ENCODE results near the gene PRRC1.

Gene PRRC1

DNA sequence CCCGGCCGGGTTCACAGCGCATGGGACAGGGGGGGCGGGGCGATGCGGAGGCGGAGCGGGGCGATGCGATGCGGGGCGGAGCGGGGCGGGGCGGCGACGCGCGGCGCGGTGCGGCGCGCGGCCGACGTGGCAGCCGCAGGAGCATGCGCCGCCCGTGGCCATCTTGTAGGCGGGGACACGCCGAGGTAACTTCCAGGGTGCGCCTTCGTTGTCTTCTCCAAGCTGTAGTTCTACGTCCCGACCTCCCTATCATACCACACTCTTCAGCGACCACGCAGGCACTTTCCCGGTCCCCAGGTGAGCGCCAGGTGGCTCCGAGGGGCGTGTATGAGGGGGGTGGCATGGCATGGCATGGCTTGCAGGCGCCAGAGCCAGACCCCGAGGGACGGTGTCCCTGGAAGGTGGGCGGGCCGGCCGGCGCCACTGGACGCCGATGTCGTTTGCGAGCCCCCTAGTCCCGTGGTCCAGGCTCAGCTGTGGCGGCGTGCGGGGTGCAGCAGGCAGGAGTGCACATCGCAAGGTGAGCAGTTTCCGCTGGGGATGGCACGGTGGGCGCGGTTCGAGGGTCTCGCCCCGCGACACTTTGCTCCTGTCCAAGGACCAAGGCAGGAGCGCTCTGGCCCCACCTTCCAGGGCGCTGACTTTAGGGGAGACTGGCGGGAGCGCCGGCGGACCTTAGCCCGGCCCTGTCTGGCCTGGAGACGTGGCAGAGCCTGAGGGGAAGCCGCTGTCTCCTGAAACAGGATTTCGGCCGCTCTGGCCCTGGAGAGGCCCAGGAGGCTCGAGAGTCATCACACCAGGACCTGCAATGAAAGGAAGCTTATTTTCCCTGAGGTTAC is at the start of gene PRRC1:
Gene PRRC1 (plus strand): TSS at position 161 of the 839 bp plus-strand sequence. CDS start 5,840 bp downstream, outside the sequence.
- peak within 1 kb of the TSS; percentile 83 for H3K27ac Mint-ChIP-seq
- H3K27me3 Mint-ChIP-seq: peaks cover 3% of the 10 kb centered on the region
- peaks cover 8% of the 10 kb centered on the region for H3K9me3 Mint-ChIP-seq (ENCODE audit: low read depth)
- H3K36me3 Mint-ChIP-seq: peaks cover 21% of the 10 kb centered on the region
- peak within 1 kb of the TSS; percentile 89 for H3K4me3 Mint-ChIP-seq
- H3K4me1 Mint-ChIP-seq (ENCODE audit: low read depth): peaks cover 38% of the 10 kb centered on the region

DNA sequence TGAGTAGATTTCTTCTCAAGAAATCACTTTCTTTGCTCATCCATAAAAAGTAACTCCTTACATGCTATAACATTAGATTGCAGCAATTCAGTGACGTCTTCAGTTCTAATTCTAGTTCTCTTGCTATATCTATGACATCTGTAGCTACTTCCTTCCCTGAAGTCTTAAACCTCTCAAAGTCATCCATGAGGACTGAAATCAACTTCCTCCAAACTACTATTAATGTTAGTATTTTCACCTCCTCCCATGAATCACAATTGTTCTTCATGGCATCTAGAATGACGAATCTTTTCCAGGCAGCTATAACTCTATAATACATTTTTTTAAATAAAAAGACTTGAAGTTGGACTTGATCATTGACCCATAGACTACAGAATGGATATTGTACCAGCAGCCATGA is 46.2 kb upstream of the PRRC1 start:
- Mint-ChIP-seq H3K4me1 (ENCODE audit: low read depth) (no peaks in the 10 kb centered on the region), H3K4me3 (no peak overlapping the region), H3K27me3 (peaks cover 14% of the 10 kb centered on the region), H3K9me3 (ENCODE audit: low read depth) (no peaks in the 10 kb centered on the region), H3K27ac (no peak overlapping the region), H3K36me3 (no peaks in the 10 kb centered on the region)

DNA sequence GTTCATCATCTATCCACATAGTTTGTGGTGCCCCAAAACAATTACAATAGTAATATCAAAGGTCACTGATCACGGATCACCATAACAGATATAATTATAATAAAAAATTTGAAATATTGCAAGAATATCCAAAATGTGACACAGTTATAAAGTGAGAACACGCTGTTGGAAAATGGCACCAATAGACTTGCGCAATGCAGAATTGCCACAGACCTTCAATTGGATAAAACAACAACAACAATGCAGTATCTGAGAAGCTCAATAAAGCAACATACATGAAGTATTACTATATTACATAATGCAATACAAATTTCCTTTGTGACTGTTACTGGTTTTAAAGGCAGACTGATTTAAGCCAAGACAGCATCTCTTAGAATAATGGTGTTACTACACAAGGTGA is 44.7 kb upstream of the PRRC1 start:
- H3K27me3 Mint-ChIP-seq: peaks cover 16% of the 10 kb centered on the region
- no peak overlapping the region for H3K27ac Mint-ChIP-seq
- no peaks in the 10 kb centered on the region for H3K36me3 Mint-ChIP-seq
- H3K4me3 Mint-ChIP-seq: no peak overlapping the region
- H3K4me1 Mint-ChIP-seq (ENCODE audit: low read depth): no peaks in the 10 kb centered on the region
- H3K9me3 Mint-ChIP-seq (ENCODE audit: low read depth): no peaks in the 10 kb centered on the region

DNA sequence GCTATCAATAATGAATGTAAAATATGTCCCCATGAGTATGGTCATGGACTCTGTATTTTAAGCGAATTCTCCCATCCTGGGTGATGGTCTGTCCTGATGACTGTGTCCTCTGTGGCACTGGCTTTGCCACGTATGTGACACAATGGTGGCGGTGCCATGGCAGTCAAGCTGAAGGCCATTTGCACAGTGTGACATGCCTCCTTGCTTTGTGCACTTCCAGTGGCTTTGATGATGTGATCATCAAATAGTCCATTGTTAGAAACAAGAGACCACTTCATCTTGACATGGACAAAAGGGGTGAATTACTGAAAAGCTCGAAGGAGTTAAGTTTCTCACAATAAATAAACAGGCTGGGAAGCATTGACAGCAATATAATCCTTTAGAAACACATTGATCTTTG is 31.0 kb upstream of the PRRC1 start:
- no peaks in the 10 kb centered on the region for H3K36me3 Mint-ChIP-seq
- H3K27ac Mint-ChIP-seq: no peak overlapping the region
- peaks cover 5% of the 10 kb centered on the region for H3K27me3 Mint-ChIP-seq
- H3K9me3 Mint-ChIP-seq (ENCODE audit: low read depth): no peaks in the 10 kb centered on the region
- H3K4me1 Mint-ChIP-seq (ENCODE audit: low read depth): no peaks in the 10 kb centered on the region
- no peak overlapping the region for H3K4me3 Mint-ChIP-seq

DNA sequence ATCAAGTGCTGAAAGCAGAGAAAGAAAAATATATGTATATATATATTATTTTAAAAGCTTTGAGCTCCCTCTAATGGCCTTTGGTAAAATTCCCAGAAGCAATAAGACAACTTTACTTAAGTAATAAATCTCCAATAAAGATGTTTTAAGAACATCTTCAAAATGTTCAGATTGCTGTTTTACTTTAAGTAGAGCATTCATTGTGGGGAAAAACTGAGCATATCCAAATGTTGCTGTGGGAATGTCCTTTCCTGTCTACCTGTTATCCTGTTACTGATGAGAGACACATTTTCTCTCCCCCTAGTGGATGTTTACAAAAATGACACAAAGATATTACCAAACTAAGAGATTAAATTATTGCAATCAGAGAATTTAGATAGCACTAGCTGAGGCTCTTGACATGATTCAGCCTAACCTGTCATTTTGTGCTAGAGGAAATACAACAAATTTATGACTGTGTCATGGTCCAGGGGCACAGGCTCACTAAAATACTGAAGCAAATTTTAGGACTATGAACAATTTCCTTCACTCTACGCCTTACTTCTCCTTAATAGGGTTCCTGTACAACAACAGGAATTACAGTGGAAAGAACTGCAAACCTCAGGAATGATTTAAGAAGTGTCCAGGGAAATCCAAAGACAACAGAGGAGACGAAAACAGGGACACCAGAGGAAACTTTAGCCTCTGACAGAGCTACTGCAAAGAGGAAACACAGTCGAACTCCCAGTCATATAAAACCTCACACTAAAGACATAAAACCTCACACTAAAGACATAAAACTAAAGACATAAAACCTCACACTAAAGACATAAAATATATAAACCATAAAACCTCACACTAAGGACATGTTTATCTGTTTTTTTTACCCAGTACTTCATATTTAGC is 24.3 kb upstream of the PRRC1 start:
- no peaks in the 10 kb centered on the region for H3K36me3 Mint-ChIP-seq
- H3K9me3 Mint-ChIP-seq (ENCODE audit: low read depth): no peaks in the 10 kb centered on the region
- peaks cover 2% of the 10 kb centered on the region for H3K27me3 Mint-ChIP-seq
- H3K4me1 Mint-ChIP-seq (ENCODE audit: low read depth): no peaks in the 10 kb centered on the region
- no peak overlapping the region for H3K27ac Mint-ChIP-seq
- no peak overlapping the region for H3K4me3 Mint-ChIP-seq

DNA sequence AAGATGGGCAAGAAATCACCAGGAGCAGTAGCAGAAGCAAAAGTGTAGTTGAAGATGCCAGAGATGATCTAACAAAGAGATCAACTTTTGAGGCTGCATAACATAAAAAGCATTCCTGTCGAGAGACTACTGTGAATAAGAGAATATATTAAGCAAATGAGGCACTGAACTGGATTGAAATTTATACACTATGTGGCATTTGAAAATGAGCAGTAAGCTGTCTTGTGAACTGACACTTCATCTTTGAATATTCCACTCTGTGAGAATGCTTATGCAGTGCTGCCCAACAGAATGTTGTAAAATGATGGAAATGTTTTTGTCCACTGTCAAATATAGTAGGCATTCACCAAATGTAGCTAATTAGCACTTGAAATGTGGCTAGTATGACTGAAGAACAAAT is 18.9 kb upstream of the PRRC1 start:
- H3K9me3 Mint-ChIP-seq (ENCODE audit: low read depth): no peaks in the 10 kb centered on the region
- H3K27me3 Mint-ChIP-seq: peaks cover 4% of the 10 kb centered on the region
- H3K4me3 Mint-ChIP-seq: no peak overlapping the region
- H3K36me3 Mint-ChIP-seq: no peaks in the 10 kb centered on the region
- no peak overlapping the region for H3K27ac Mint-ChIP-seq
- H3K4me1 Mint-ChIP-seq (ENCODE audit: low read depth): no peaks in the 10 kb centered on the region

DNA sequence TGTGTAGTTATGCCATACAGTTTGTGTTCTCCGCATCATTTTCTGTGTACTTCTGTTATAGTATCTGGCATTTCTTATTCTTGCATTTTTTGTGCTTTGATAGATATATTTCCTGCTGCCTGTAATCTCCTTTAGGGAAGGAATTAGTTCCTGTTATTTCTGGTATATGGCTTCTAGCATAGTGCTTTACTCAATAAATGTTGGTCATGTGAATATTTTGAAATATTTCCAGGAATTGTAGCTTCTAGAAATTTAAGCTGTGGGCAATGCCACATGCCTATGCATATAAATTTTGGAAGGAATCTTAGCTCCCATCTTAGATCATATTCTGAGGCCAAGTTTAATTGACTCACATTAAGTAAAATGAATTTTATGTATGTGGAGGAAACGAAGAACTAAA is 11.5 kb upstream of the PRRC1 start:
- Mint-ChIP-seq H3K27me3 (peaks cover 3% of the 10 kb centered on the region), H3K9me3 (ENCODE audit: low read depth) (no peaks in the 10 kb centered on the region), H3K36me3 (no peaks in the 10 kb centered on the region), H3K4me3 (no peak overlapping the region), H3K27ac (no peak overlapping the region), H3K4me1 (ENCODE audit: low read depth) (no peaks in the 10 kb centered on the region)

DNA sequence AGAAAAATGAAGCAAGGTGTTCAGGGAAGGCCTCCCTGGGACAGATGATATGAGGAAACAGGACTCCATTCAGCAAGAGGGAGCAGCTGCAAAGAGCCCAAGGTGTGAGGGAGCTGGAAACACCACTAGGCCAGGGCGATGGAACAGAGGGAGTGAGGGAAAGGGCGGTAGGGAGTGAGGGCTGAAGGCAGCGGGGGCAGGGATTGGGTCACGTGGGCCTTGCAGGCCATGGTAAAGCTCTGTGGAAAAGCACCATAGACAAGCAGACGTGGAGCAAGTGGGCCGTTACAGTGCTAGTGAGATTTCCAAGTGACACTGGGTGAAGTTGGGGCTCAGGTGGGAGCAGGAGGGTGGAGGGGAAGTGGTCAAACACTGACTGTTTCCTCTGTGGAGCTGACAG is 10.8 kb upstream of the PRRC1 start:
- Mint-ChIP-seq H3K27me3 (peaks cover 5% of the 10 kb centered on the region), H3K9me3 (ENCODE audit: low read depth) (no peaks in the 10 kb centered on the region), H3K4me1 (ENCODE audit: low read depth) (no peaks in the 10 kb centered on the region), H3K4me3 (no peak overlapping the region), H3K36me3 (no peaks in the 10 kb centered on the region), H3K27ac (no peak overlapping the region)

DNA sequence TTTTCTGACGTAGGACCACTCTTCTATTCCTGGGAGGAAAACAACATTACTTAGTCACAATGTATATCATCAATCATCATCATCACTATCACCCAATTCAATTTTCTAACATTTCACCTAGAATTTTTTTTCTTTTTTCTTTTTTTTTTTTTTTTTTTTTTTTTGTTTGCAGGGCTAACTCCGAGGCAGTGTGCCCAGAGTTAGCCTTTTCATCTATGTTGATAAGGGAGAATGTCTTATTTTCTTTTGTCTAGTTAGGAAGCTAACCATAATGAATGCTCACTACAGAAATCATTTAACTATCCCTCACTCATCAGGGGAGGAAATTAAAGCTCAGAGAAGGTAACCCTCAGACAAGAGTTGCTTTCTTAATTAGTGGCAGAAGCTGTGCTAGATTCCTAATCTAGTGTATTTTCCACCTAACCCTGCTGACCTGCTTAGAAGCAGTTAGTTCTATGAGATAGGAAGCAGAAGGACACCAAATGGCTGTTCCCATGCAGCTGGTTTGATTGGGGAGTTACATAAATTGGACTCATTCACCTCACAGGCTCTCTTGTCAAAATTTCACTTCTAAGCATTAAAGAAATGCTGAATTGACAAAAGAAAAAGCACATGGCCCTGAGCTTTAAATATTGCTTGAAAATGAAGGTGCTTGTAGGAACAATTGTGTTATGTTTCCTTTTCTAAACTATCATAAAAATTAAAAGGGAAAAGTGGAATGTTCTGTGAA is 8.6 kb upstream of the PRRC1 start:
- no peaks in the 10 kb centered on the region for H3K4me1 Mint-ChIP-seq (ENCODE audit: low read depth)

DNA sequence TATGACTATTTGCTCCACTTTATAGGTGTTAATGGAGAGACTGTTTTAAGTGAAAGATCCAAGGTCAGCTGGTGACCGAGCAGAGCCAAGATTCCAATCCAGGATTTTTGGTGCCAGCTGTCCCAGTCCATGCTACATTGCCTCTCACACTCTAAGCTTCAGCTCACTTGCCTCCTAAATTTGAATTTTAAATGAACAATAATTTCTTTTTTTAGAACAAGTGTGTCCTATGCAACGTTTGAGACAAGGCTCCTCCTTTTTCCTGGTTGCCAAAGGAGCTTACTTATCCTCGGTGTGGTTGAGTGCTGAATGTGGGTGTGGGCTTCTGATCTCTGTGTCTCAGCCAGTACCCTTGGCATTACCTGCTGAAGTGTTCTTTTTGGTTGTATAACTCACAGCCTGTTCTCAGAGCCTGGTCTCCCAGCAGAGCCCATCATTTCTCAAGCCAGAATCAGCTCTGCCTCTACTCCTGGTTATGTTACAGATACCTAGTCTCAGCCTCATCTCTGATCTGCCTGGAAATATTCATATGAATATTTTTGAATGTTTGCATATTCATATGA is 4.0 kb upstream of the PRRC1 start:
- H3K9me3 Mint-ChIP-seq (ENCODE audit: low read depth): no peaks in the 10 kb centered on the region
- no peak overlapping the region for H3K27ac Mint-ChIP-seq
- H3K36me3 Mint-ChIP-seq: no peaks in the 10 kb centered on the region
- peaks cover 6% of the 10 kb centered on the region for H3K4me1 Mint-ChIP-seq (ENCODE audit: low read depth)
- H3K27me3 Mint-ChIP-seq: peaks cover 10% of the 10 kb centered on the region
- H3K4me3 Mint-ChIP-seq: no peak overlapping the region

More for the DNA sequence above, 8.6 kb upstream of the PRRC1 start:
- Mint-ChIP-seq H3K27me3 (peaks cover 8% of the 10 kb centered on the region), H3K27ac (no peak overlapping the region), H3K9me3 (ENCODE audit: low read depth) (no peaks in the 10 kb centered on the region), H3K4me3 (no peak overlapping the region), H3K36me3 (no peaks in the 10 kb centered on the region)

DNA sequence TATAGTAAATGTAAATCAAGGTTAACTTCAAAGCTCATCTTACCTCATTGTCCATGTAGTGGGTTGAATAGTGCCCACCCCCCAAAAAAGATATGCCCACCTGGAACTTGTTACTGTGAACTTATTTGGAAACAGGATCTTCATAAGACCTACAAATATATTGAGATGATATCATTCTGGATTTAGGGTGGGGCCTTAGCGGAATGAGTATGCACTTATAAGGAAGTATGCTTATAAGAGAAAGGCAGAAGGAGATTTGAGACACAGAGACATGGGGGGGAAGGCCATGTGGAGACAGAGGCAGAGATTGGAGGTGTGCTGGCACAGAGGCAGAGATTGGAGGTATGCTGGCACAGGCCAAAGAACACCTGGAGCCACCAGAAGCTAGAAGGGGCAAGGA is 2.6 kb upstream of the PRRC1 start:
- Mint-ChIP-seq H3K4me3 (no peak overlapping the region), H3K9me3 (ENCODE audit: low read depth) (no peaks in the 10 kb centered on the region), H3K4me1 (ENCODE audit: low read depth) (peaks cover 20% of the 10 kb centered on the region), H3K27ac (no peak overlapping the region), H3K36me3 (peaks cover 4% of the 10 kb centered on the region), H3K27me3 (peaks cover 10% of the 10 kb centered on the region)

DNA sequence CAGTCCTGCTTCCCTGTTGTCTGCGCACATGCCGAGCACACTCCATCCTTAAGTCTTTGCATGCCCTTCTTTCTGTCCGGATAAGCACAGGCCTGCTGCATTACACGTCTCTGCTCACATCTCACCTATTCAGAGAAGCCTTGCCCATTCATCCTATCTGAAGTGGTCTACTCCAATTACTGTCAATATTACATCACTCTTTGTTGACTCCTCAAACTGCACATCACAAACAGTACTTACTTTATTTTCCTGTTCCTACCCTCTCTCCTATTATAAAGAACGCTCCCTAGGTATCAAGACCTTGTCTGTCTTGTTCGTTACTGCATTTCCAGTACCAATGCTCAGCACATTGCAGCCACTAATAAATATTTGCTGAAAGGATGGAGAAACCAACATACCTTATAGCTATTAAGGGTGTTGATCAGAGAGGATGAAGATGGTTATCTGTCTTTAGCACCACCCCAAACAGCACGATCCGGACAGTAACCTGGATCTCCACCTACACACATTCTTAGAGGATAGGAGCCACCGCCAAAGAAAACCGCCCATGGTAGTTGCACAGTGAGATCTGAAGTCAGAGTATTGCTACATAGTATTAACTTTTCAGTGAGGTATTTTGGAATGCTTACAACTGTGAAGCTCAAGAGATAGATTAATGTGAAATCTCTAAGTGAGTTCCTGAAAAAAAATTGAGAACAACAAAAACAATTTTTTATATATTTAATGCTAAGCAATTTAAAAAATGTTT is 1.6 kb upstream of the PRRC1 start:
- no peak overlapping the region for H3K4me3 Mint-ChIP-seq
- H3K27me3 Mint-ChIP-seq: peaks cover 10% of the 10 kb centered on the region
- H3K27ac Mint-ChIP-seq: no peak overlapping the region
- H3K36me3 Mint-ChIP-seq: peaks cover 11% of the 10 kb centered on the region
- H3K4me1 Mint-ChIP-seq (ENCODE audit: low read depth): peaks cover 26% of the 10 kb centered on the region
- peaks cover 4% of the 10 kb centered on the region for H3K9me3 Mint-ChIP-seq (ENCODE audit: low read depth)

DNA sequence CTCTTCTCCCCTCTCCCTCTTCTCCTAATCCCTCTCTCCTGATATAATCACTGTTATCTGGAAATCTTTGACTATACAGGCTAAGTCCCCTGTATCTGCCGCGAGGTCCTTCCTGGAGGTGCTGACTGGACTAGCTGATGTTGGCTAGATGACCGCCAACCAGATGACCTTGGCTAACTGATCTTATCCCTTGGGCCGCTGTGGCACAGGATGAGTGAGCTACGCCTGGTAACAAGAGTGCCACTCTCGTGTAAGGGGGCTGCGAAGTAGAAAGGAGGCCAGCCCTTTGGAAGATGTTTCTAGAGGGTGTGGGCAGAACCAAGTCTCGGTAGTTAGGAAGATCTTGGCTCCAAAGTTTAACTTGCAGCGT is 345 bp upstream of the PRRC1 start:
- Mint-ChIP-seq H3K27me3 (peaks cover 5% of the 10 kb centered on the region), H3K4me1 (ENCODE audit: low read depth) (peaks cover 34% of the 10 kb centered on the region), H3K9me3 (ENCODE audit: low read depth) (peaks cover 8% of the 10 kb centered on the region), H3K27ac (peak overlapping the region; percentile 83), H3K36me3 (peaks cover 21% of the 10 kb centered on the region), H3K4me3 (peak overlapping the region; percentile 89)

DNA sequence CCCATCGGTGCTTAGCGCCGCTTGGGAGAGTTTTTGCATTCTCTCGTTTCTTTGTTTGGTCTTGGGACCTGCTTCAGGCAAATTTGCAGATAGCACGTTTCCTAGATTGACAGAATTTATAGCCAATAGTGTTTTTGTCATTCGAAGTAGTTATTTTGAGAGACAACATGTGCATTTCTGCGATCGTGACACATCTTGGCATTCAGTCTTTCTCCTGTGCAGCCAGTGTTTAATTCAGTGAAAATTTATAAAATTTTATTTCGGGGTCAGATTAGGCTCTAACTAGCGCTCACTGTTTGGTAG is 830 bp downstream of the PRRC1 start:
- peaks cover 39% of the 10 kb centered on the region for H3K4me1 Mint-ChIP-seq (ENCODE audit: low read depth)
- H3K9me3 Mint-ChIP-seq (ENCODE audit: low read depth): peaks cover 8% of the 10 kb centered on the region

More for the DNA sequence above, 830 bp downstream of the PRRC1 start:
- peak overlapping the region; percentile 89 for H3K4me3 Mint-ChIP-seq
- H3K27ac Mint-ChIP-seq: peak overlapping the region; percentile 83
- H3K27me3 Mint-ChIP-seq: peaks cover 2% of the 10 kb centered on the region
- peaks cover 21% of the 10 kb centered on the region for H3K36me3 Mint-ChIP-seq
